HG03342 (cell line): ENCODE results near the gene PYY.
"Not testable (repeated sequence)": the region's sequence is repeated elsewhere in the genome, so short reads cannot be mapped to it uniquely, and the experiment has no call there.

Experiments used
- ATAC-seq: cut with Tn5 transposase; IDR thresholded peaks from one replicate; pipeline ENCODE4 v1.9.1; 2021; ENCODE audit warnings: mild to moderate bottlenecking, moderate library complexity; ENCODE audit not compliant: unreplicated experiment

The PYY gene

DNA sequence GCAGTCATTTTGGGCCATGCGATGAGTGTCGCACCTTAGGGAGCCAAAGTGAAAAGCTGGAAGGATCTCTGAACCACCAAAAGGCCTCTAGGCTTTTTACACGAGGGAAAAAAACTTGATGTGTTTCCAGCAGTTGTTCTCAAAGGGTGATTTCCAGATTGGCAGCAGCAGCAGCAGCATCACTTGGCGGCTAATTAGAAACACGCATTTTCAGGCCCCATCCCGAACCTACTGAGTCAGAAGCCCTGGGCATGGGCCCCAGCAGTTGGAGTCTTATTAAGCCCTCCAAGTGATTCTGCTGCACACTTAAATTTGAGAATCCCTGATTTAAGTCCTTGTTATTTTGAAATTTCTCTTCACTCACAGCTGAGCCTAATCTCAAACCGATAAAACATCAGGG lies 25.3 kb upstream of the PYY start:
- ATAC-seq = no peak

DNA sequence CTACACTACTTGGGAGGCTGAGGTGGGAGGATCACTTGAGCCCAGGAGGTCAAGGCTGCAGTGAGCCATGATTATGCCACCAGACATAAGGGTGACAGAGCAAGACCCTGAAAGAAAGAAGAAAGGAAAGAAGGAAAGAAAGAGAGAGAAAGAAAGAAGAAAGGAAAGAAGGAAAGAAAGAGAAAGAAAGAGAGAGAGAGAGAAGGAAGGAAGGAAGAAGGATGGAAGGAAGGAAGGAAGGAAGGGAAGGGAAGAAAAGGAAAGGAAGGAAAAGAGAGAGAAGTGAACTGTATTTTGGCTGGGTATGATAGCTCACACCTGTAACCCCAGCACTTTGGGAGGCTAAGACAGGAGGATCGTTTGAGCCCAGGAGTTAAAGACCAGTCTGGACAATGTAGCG lies 24.3 kb upstream of the PYY start:
- no peak for ATAC-seq

DNA sequence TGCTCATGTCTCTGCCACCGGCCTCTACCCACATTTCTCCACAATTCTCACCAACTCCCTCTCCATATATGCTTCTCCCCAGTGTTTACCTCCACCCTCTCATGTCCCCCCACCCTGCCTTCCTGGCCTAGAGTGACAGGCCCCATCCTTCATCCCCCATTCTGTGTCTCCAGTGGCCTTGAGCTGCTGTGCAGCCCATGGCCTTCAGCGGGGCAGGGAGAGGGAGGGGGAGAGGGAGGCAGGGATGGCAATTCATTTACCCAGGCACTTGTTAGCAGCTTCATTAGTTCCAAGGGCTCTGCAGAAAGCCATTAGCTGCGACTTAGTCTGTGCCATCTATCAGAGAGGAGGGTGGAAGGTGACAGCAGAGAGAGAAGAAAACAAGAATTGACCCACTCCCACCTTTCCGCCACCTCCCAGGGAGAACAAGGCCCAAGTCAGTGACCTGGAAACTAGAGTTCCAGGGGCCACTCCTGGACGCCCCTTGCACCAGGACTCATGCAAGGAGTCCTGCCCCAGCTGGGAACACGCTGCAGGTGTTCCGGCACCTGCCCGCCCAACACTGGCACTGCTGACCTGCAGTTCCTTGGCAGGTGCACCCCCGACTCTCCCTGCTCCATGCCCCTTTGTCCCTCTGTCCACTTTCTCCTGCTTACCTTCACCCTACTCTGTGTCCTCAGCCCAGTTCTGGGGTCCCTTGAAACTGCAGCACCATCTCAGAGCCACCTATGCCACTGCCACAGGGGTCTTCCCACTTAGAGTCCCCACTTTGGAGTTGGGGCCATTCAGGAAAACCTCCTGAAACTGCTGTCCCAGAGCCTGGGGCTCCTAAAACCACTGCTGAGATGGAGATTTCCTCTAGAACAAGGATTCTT lies 23.5 kb upstream of the PYY start:
- no peak for ATAC-seq

DNA sequence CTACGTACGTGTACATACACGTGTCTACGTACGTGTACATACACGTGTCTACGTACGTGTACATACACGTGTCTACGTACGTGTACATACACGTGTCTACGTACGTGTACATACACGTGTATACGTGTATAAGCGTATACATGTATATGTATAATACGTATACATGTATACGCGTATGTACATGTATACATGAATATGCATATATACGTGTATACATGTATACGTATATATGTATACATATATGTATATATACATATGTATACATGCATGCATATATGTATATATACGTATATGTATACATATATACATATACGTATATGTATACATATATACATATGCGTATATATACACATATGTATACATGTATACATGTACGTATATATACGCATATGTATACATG lies 22.2 kb upstream of the PYY start:
- no peak for ATAC-seq

DNA sequence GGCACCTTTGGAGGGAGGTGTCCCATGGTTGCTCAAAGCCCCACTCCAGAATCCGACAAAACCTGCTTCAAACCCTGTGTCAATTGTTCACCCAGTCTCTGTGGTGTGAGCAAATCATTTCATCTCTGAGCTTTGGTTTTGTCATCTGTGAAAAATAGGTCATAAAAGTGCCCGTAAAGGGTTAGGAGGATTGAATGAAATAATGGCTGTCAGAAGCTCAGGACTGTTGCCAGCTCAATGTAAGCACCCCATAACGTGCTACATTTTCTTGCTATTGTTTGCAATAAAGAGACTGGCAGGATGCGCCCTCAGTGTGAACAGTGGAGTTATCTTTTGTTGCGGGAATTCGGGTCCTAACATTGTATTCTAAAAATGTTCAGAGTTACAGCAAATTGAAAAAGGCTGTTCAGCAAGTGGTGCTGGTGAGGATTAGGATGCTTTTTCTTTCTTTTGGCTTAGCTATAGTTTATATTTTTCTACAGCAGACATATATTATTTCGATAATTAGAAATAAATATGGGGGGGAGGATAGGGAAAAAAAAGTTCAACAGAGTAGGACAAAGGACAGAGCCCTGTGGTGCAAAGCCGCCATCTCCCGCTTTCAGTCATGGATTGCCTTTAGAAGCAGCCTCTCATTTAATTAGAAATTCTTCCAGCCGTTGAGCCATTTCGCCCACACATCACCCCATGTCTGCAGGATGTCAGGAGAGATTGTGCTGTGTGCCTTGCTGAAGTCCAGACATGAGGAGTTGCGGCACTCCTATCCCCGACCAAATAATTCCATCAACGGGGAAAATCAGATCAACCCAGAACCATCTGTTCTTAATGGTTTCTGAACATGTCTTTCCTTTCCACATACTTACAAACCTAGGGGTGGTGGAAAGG lies 20.9 kb upstream of the PYY start:
- ATAC-seq = no peak

DNA sequence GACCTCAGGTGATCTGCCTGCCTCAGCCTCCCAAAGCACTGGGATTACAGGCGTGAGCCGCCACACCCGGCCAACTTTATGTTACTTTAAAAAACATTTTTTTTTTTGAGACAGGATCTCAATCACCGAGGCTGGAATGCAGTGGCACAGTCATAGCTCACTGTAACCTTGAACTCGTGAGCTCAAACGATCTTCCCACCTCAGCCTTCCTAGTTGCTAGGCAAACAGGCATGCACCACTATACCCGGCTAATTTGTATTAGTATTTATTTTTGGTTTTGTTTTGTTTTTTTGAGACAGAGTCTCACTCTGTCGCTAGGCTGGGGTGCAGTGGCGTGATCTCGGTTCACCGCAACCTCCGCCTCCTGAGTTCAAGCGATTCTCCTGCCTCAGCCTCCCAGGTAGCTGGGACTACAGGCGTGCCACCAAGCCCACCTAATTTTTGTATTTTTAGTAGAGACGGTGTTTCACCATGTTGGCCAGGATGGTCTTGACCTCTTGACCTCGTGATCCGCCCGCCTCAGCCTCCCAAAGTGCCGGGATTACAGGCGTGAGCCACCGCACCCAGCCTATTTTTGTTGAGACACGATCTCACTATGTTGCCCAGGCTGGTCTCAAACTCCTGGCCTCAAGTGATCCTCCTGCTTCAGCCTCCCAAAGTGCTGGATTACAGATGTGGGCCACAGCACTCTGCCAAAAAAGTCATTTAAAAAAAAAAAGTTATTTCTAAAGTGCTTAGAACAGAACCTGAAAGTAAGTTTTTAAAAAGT lies 18.9 kb upstream of the PYY start:
- not testable (repeated sequence) for ATAC-seq

DNA sequence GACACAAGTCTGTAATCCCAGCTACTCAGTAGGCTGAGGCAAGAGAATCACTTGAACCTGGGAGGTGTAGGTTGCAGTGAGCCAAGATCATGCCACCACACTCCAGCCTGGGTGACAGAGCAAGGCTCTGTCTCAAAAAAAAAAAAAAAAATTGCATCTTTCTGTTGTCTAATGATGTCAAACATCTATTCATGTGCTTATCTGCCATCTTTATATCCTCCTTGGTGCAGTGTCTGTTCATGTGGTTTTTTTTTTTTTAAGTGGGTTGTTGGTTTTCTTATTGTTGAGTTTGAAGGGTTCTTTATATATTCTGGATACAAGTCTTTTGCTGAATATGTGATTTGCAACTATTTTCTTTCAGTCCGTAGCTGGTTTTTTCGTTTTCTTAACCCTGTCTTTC lies 17.7 kb upstream of the PYY start:
- ATAC-seq = not testable (repeated sequence)

DNA sequence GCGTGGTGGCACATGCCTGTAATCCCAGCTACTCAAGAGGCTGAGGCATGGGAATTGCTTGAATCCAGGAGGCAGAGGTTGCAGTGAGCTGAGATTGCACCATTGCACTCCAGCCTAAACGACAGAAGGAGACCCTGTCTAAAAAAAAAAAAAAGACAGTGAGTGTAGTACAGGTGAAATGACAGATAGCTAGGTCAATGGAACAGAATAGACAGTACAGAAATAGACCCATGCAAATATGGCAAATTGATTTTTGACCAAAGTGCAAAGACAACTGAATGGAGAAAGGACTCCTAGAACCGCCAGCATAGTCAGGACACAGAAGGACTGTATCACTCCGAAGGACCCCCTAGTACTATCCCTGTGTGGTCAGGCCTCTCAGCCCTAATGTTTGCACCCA lies 16.6 kb upstream of the PYY start:
- no peak for ATAC-seq

DNA sequence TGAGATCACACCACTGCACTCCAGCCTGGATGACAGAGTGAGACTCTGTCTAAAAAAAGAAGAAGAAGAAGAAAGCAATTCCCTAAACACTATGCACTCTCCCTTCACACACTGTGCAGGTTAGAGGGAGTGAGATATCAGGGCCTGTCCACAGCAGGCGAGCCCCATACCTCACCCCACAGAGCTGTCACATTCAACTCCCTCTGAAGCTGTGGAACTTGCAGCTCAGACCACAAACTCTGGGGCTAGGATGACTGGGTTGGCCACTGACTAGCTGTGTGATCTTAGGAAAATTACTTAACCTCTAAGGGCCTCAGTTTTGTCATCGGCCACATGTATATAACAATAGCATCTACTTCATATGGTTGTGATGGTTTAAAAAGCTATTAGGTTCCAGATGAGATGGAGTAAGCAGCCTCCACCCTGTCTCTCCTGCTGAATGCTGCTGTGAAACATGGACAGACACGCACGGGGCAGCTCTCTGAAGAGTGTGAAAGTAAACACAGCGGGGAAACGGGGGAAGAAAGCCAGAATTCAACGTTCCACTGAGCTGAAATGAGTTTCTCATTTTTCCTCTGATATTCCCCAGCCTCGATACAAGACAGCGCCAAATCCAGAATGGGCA lies 13.6 kb upstream of the PYY start:
- ATAC-seq = no peak

DNA sequence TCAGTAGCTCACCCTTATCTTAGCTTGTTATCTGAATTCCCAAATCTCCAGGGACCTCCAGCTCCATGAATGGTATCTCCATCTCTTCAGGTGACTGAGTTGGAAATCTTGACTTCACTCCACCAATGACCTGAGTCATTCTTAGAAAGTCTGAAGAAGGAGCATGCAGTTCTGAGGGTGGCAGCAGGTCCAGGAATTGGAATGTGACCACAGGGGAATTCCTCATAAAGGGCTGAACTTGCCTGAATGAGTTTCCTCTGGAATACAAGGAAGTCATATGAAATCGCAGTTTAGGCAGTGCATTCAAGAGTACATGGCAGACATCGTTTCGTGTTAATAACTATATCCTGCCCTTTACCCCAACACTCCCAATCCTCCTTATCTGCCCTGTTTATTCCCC lies 12.5 kb upstream of the PYY start:
- ATAC-seq = no peak

DNA sequence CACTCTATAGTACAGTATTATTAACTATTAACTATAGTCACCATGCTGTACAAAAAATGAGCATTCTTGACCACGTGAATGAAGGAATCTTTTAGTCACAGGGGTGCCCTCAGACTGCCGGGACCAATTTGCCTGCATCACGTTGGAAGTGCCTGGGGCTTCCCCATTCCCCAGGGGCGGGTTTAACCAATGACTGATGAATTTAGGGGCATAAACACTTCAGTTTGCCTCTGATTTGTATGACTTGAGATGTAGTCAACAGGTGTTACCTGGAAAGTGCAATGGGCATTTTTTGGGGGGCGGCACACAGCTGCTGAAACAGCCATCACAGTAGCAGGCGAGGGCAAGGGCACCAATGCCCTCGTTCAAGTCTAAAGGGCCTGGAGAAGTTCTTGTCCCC lies 8.7 kb upstream of the PYY start:
- no peak for ATAC-seq

DNA sequence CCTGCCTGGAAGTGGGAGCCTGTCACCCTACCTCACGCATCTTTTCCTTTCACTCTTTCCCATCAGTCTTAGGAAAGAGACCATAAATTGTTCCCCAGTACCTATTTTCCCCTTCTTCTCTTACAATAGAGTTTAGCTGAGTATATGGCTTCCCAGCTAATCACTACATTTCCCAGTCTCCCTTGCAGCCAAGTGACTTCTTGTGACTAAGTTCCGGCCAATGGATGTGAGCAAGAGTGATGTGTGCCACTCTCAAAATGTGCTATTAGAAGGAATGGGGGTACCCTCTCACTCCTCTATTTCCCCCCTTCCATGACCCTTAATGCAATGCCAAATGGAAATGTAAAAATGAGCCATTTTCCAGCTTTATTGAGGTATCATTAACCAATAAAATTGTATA lies 8.2 kb upstream of the PYY start:
- ATAC-seq = no peak

DNA sequence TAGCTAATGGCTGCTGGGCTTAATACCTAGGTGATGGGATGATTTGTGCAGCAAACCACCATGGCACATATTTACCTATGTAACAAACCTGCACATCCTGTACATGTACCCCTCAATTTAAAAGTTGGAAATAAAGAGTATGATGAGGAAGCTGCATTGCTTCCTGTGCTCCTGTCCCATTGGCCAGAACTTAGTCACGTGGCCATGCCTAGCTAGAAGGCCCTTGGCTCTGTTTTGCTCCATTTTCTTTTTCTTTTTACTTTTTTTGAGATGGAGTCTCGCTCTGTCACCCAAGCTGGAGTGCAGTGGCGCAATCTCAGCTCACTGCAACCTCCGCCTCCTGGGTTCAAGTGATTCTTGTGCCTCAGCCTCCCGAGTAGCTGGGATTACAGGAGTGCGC lies 7.6 kb upstream of the PYY start:
- not testable (repeated sequence) for ATAC-seq

DNA sequence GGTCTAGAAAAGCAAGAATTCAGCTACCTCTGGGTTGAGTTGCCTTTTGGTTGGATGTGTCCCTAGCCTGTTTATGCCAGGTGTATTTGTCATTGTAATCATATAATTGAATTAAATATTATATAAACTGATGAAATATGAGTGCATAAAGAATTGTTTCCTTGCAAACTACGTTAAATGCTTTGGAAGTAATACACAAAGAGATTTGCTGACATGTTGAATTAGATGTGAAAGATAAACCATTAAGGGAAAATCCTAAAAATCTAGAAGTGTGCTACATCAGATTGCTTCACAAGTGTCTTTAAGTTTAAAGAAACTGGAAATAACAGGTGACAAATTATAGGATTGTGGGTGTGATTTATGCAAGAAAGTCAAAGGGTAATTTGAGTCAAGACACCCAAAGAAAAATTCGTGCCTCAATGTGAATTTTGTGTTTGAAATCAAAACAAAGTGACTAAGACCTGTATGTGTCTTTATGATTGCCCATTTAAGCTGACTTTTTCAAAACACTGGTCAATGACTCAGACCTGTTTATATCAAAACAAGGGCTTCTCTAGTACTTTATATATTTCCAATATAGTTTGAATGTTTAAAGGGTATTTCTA lies 5.1 kb upstream of the PYY start:
- ATAC-seq = no peak

DNA sequence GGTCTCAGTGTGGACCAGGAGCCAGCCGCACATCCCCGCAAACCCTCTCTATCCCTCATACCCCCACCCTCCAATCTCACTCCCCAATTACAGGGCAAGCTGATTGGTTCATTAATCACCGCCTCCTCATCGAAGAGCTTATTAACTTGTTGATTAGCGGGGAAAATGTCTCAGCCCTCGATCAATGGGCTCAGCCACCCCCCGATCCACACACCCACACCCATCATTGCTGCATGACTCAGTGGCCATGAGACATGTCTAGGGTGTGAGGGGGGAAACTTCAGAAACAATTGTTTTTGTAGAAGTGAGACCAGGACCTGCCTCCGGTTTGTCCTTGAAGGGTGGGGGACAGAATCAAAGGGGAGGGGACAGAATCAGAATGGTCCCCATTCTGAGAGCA lies 2.5 kb upstream of the PYY start:
- no peak for ATAC-seq

DNA sequence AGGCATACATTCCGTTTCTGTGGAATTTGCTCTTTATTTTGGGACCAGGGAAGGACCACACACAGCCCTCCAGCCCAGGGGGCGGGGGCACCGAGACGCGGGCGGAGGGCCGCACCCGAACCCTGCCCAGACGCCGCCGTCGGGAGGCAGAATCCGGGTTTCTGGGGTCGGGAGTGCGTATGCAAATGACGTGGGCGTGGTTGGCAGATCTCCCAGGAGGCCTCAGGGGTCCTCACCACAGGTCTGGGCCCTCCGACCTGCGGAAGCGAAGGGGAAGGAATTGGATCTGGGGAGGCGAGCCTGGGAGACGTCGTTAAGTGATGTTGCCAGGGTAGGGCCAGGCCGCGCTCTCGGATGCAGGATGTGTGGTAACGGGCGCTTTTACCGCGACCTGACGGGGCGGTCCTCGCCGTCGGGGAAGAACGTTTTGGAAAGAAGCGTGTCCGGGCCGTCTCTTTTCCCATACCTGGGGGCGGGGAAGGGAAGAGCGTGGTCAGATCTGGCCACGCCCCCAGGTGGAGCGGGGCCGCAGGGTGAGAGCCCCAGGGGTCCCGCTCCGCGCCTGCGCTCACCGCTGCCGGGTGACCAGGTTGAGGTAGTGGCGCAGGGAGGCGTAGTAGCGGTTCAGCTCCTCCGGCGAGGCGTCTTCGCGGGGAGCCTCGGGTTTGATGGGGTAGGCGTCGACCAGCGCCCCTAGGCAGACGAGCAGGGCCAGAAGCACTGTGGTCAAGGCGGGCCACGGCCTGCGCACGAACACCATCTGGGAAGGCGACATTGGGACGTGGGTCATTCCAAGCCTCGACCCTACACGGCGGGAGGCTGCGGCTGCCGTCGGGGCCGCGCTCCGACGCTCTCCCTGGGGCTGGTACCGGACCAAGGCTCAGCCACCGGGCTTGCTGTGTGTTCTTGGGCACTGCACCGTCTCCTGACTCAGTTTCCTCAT lies 745 bp downstream of the PYY start:
- no peak for ATAC-seq

DNA sequence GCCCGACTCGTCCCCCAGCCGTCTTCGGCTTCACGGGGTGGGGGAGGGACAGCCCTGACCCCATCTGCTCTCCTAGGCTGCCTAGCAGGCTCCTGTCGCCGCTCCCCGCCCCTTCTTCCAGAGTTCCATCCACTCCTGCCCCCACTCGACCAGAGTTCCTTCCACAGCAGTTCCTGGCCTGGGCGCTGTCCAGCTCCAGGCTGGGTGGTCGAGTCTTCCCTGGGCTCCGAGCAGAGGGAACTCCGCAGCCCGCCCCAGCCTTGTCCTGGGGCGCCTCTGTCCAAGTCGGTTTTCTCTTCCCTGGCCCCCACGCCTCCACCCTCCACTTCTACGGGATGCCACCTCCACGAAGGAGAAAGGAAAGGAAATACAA lies 1.4 kb downstream of the PYY start:
- ATAC-seq = no peak

DNA sequence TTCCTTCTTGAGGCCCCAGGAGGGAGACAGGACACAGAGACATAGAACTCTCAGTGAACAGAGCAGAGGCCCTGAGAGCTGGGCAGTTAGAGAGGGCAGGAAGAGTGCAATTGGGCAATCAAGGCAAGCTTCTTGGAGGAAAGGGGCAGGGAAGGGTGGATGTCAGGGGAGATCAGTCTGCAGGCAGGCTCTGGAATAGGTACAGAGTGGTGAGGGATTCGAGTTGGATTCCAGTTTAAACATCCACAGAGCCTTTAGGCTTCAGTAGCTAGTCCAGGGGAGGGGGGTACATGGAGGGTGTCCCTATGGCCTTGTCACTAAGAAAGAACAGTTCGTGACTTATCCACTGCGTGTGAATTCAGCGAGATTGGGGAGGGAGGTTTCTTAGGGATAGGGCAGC lies 2.0 kb downstream of the PYY start:
- ATAC-seq = no peak

DNA sequence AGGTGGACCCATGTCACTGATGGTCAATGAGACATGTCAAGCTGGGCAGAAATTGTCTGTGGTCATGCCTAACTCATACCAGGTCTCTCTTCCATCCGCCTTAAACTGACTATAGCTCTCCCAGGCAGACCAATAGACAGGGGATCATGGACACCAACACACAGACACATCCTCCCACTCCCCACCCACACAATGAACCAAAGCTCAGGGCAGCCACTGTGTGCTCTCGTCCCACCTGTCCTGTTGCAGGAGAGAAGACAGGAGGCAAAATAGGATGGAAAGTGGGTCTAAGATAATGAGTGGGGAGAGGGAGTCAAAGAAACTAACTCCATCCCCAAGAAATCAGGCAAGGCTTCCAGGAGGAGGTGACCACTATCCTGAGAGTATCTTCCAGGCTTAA lies 3.2 kb downstream of the PYY start:
- no peak for ATAC-seq
